Stimulated activated CD4-positive, alpha-beta T cell treated with anti-CD3 and anti-CD28 coated beads, Interleukin-1b, Interleukin-23, amount 100 ng/mL, for 4 hours (primary cell): ENCODE measurements around the gene MRPL51.
"Not testable (repeated sequence)": the region's sequence is repeated elsewhere in the genome, so short reads cannot be mapped to it uniquely, and the experiment has no call there.

ENCODE experiments used
- DNase-seq, 2 donors: peaks; one replicate each; pipeline ENCODE4 v3.0.0-alpha.2; 2020; ENCODE audit warnings: low read depth in 2 of 2

The MRPL51 gene

DNA sequence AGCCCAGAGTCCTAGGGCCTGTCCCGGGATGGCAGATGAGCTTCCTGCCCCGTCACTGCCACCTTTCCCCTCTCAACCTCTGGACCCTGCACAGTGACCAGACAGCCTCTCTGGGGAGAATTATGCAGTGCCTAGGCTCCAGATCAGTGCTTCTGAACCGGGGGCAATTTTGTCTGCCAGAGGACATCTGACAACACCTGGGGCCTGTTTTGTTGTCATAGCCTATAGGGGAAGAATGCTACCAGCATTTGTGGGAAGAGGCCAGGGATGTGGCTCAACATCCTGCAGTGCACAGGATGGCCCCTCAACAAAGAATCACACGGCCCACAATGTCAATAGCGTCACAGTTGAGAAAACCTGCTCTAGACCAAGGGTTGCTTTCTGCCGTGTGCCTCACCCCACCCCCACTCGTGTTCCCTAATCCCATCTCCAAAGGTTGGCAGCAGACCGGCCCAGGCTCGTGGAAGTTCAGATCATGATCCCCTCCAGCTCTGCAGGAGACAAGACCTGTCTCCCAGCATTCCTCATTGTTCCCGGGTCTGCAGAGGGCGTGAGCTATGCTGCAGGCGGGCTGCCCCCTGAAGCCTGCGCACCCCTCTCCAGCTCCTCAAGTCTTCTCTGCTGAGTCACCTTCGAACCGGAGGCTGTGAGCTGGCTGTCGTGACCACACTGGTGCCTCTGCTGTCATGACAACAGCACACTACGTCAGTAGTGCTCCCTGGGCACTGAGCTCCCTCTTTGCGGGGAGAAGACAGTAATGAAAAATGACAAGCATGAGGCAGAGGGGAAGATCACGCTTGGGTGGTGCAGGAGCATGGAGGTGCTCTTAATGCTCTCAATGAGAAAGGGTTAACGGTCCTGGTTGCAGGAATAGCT lies 39.2 kb upstream of the MRPL51 start:
- DNase-seq: peak; percentile 61 to 74

DNA sequence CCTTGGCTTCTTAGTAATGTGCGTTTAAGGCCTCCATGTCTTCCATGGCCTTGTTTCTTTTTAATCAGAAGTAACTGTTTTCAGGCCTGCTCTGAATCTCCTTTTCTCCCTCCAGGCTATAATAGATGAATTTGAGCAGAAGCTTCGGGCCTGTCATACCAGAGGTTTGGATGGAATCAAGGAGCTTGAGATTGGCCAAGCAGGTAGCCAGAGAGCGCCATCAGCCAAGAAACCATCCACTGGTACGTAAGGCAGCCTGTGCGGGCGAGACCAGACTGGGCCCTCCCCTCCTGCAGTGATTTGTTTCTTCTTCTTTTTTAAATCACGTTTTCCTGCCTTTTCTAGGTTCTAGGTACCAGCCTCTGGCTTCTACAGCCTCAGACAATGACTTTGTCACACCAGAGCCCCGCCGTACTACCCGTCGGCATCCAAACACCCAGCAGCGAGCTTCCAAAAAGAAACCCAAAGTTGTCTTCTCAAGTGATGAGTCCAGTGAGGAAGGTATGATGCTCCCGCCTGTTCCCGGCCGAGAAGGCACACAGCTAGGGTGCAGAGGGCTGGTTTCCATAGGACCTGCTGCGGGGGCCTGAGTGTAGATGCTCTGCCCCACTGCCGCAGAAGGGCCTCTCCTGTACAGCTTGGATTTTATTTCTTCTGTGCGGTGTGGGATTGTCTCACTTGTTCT lies 37.7 kb upstream of the MRPL51 start:
- DNase-seq: no peak

DNA sequence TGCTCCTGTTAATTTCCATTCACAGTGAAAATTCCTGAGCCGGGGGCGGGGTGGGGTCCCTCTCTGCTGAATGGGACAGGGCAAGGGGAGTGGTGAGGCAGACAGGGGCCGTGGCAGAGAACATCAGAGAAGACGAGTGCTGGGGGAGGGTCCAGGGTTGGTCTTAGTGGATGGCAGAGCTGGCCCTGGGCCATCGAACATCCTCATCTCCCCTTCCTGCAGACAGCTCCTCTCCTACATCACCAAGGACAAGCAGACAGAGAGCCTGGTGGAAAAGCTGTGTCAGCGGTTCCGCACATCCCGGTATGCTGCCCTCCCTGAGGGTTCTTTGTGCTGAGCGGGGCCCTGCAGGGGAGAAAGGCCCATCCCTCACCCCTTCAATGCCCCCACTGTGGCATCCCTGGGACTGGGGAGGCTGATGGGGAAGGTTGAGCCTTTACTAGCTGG lies 36.3 kb upstream of the MRPL51 start:
- DNase-seq: no peak

DNA sequence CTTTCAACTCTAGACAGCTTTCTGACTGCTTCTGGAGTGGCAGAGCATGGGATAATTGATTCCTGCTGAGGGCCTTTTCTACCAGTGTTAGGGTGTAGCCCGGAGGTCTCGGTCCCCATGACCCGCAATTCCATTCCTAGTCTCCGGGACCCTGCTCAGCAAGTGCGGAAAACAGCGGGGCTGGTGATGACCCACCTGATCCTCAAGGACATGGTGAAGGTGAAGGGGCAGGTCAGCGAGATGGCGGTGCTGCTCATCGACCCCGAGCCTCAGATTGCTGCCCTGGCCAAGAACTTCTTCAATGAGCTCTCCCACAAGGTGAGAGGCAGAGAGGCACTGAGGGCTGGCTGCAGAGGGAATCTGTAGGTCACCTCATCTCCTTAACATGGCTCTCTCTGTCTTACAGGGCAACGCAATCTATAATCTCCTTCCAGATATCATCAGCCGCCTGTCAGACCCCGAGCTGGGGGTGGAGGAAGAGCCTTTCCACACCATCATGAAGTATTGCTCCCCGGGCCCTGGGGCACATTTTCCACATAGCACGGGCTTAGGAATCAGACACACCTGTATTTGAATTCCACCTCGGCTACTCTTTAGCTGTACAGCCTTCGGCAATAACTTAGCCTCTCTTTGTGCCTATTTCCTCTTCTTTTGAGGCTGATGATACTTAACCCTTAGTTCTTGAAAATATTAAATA lies 35.6 kb upstream of the MRPL51 start:
- DNase-seq: no peak

GRCh38 chr12:6527711-6528110 lies 34.6 kb upstream of the MRPL51 start:
- no peak for DNase-seq

- no peak for DNase-seq
Observed at GRCh38 chr12:6526766-6527525, 33.9 kb upstream of the MRPL51 start.

- no peak for DNase-seq
Observed at GRCh38 chr12:6526201-6526600, 33.1 kb upstream of the MRPL51 start.

- no peak for DNase-seq
Observed at GRCh38 chr12:6524648-6525047, 31.6 kb upstream of the MRPL51 start.

- no peak for DNase-seq
Observed at GRCh38 chr12:6523708-6524107, 30.6 kb upstream of the MRPL51 start.

DNA sequence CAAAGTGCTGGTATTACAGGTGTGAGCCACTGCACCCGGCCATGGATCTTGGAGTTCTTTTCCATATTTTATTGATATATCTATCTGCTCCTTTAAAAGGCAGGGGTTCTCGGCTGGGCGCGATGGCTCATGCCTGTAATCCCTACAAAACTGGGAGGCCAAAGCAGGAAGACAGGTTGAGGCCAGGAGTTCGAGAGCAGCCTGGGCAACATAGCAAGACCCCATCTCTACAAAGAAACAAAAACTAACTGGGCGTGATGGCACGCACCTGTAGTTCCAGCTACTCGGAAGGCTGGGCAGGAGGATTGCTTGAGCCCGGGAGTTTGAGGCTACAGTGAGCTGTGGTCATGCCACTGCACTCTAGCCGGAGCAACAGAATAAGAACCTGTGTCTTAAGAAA lies 29.1 kb upstream of the MRPL51 start:
- DNase-seq: no peak

DNA sequence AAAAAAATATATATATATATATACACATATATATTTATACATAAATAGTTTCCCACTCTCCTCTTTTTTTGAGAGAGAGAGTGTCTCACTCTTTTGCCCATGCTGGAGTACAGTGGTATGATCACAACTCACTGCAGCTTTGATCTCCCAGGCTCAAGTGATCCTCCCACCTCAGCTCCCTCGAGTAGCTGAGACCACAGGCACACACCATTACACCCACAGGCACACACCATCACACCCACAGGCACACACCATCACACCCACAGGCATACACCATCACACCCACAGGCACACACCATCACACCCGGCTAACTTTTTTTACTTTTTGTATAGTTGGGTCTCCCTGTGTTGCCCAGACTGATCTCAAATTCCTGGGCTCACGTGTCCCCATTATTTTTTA lies 27.1 kb upstream of the MRPL51 start:
- DNase-seq: no peak

- no peak for DNase-seq
Observed at GRCh38 chr12:6508087-6508486, 15.0 kb upstream of the MRPL51 start.

GRCh38 chr12:6507102-6507998 lies 14.3 kb upstream of the MRPL51 start:
- DNase-seq: no peak

- DNase-seq: no peak
Observed at GRCh38 chr12:6500466-6500865, 7.4 kb upstream of the MRPL51 start.

GRCh38 chr12:6497291-6497690 lies 4.2 kb upstream of the MRPL51 start:
- not testable (repeated sequence) for DNase-seq

DNA sequence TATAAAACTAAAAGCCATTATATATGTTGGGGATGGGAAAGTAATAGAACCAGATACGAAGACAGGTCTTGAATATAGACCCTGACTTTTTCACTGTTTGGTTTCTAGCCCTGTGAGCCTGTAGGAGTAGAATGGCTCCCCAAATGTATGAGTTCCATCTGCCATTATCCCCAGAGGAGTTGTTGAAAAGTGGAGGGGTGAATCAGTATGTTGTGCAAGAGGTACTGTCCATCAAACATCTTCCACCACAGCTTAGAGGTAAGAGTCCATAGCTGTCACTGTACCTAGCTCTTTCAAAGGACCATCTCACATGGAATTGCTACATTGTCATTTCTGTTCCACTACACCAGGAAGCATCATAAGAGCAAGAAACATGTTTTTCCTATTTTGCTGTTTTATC lies 1.9 kb upstream of the MRPL51 start:
- DNase-seq: no peak

DNA sequence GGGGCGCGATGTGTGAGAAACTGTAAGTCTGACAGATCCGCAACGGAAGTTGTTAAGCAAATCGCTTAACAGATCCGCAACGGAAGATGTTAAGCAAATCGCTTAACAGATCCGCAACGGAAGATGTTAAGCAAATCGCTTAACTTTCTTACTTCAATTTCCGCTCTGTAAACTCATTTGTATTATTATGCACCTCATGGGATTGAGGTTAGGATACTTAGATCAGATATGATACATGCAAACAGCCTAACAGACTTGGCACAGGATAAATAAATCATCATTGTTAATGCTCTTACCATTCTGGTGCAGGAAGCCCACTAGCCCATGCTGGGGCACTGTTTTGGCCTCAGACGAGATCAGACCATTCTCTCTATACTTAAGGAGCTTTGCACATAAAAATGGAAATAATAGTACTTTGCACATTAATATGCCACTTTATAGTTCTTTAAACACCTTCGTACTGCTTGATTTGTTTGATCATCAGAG lies 1.2 kb upstream of the MRPL51 start:
- DNase-seq: no peak

- peak; percentile 85 to 86 for DNase-seq
Observed at GRCh38 chr12:6493497-6494257, 615 bp upstream of the MRPL51 start, which contains the start of gene NCAPD2. Gene NCAPD2 (plus strand): TSS chr12:6494102. CDS start chr12:6495099, 997 bp downstream.

GRCh38 chr12:6490673-6491072 lies 2.4 kb downstream of the MRPL51 start:
- not testable (repeated sequence) for DNase-seq

- no peak for DNase-seq
Observed at GRCh38 chr12:6489449-6489848, 3.6 kb downstream of the MRPL51 start.
